Tibial nerve (tissue), 4 donors: ENCODE data around the gene PEX3.

Experiments used
- CTCF ChIP-seq, 5 experiments: fragments of 200-600 bp in 3 of 5; fragments of 450-650 bp in 2 of 5; sonication (generic) in 3 of 5; IDR thresholded peaks; one replicate each; pipeline ENCODE4 v1.5.1; 2016 to 2019; ENCODE audit warnings: antibody characterized with exemption in 5 of 5, mild to moderate bottlenecking in 3 of 5, moderate library complexity in 2 of 5
- EP300 ChIP-seq, 2 donors: sonication (generic); formaldehyde crosslinking; IDR thresholded peaks; one replicate each; pipeline ENCODE4 v1.6.1; 2017; ENCODE audit warnings: antibody characterized with exemption in 2 of 2, mild to moderate bottlenecking in 1 of 2

- TF ChIP-seq CTCF (IDR thresholded peaks at IDR 0.05) (no peak), EP300 (IDR thresholded peaks at IDR 0.05) (no peak)
These were observed 77.1 kb downstream of the PEX3 start for GRCh38 chr6:143527677-143528076.
